Measurements from ENCODE around the gene MACROD1.
A peak's percentile ranks its signal among the peaks of the same experiment; 100 is the strongest.
"Not testable (repeated sequence)": the region's sequence is repeated elsewhere in the genome, so short reads cannot be mapped to it uniquely, and the experiment has no call there.

The MACROD1 gene

DNA sequence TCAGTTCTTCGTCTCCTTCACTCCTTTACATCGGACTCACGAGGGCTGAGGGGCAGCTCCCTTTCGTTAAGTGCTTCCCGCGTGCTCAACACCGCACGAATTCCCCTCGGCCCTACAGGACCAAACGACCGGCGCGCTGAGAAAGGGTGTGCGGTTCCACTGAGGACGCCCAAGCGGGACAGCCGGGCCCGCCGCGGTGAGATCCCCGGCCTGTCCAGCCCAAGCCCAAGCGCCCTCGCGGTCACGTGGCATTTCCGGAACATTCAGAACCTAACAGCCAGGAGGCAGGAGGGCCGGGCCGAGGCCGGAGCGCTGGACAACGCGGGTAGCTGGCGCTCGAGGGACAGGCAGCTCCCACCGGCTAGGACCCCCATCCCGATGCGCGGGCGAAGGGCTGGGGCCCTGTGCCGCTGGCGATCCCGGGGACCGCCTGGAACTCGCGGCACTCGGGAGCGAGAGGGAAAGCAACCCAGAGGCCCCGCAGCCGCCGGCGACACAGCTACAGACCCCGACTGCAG is 19.3 kb upstream of the MACROD1 start:
- peak; percentile 40 to 57 for DNase-seq

DNA sequence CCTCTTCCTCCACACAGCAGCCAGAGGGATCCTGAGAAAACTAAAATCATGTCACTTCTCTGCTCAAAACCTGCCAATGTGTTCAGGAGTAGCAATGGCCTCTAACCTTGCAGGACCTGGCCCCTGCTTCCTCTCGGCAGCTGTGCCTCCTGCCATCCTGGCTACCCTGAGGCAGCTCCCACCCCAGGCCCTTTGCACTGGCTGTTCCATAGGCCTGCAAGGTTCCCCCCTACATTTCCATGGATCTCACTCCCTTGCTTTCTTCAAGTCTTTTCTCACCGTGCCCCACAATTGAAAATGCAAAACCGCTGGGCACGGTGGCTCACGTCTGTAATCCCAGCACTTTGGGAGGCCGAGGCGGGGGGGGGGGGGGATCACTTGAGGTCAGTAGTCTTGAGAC is 18.0 kb upstream of the MACROD1 start:
- DNase-seq = no peak

DNA sequence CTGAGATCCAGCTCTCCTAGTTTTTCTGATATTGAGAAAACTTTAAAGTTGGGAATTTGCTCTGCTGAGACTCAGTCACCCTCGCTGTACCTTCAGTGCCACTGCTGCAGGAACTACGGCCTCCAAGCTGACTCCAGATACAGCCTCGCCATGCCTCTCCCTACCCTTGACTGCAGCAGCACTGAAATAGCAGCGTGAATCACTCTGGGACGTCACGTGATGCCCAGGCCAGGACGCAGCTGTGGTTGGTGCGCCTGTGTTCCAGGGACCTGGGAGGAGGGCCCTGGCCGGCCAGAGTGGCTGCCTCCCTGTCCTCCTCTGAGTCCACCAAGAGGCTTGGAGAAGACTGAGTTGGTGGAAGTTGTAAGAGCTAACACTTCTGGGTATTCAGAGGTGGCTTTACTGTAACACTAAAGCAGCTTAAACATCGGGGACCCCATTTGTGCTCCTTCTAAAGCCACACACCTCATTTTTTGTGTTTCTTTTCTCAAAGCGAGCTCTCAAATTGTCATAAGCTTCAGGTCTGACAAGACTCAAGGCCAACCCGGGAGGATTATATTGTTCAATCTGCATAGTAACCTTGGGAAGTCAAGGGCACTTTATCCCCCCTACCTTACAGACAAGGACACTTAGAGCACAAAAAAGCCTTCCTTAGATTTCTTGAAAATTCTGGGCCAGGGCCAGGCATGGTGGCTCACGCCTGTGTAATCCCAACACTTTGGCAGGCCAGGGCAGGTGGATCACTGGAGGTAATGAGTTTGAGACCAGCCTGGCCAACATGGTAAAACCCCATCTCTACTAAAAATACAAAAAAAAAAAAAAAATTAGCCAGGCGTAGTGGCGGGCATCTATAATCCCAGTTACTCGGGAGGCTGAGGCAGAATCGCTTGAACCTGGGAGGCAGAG is 15.8 kb upstream of the MACROD1 start:
- DNase-seq = peak; percentile 72 to 81

- no peak for DNase-seq
Measured at GRCh38 chr11:64180891-64181290, 15.0 kb upstream of the MACROD1 start.

DNA sequence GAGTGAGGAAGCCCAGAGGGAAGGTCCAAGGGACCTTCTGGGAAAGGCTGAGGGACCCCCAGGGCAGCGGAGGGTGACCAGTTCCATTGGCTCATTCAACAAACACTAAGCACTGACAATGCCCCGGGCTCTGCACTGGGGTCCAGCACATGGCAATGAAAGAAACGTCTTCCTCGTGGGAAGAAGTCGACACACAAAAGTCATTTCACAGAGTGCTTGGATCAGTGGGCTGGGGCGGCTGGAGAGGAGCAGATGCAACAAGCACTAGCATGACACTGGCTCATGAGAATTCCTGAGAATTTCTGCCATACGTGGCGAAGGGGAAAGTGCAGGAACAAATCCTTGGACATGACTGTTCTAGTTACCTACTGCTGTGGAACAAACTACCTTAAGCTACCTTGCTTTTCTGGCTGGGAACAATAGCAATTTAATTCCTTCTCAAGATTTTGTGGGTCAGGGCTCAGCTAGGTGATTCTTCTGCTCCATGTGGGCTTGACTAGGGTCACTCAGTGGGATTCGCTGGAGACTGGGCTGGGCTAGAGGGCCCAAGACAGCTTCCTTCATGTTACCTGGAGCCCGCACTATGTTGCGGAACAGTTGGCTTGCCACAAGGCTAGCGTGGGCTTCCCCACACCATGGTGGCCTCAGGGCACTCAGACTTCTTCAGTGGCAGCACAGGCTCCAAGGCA is 13.2 kb upstream of the MACROD1 start:
- DNase-seq = no peak

GRCh38 chr11:64178203-64178602 is 12.3 kb upstream of the MACROD1 start:
- no peak for DNase-seq

GRCh38 chr11:64176751-64177150 is 10.8 kb upstream of the MACROD1 start:
- no peak for DNase-seq

GRCh38 chr11:64173616-64174355 is 7.9 kb upstream of the MACROD1 start:
- no peak for DNase-seq

GRCh38 chr11:64170419-64170818 is 4.5 kb upstream of the MACROD1 start:
- DNase-seq = no peak

- DNase-seq = no peak
Measured at GRCh38 chr11:64165481-64165841, 452 bp downstream of the MACROD1 start.

- DNase-seq = peak in 1 of 2 experiments; percentile 10
Measured at GRCh38 chr11:64164392-64165312, 1.3 kb downstream of the MACROD1 start.

- no peak for DNase-seq
Measured at GRCh38 chr11:64163951-64164350, 2.0 kb downstream of the MACROD1 start.

- not testable (repeated sequence) for DNase-seq
Measured at GRCh38 chr11:64162769-64163168, 3.1 kb downstream of the MACROD1 start.

GRCh38 chr11:64161037-64161436 is 4.9 kb downstream of the MACROD1 start:
- DNase-seq = no peak

DNA sequence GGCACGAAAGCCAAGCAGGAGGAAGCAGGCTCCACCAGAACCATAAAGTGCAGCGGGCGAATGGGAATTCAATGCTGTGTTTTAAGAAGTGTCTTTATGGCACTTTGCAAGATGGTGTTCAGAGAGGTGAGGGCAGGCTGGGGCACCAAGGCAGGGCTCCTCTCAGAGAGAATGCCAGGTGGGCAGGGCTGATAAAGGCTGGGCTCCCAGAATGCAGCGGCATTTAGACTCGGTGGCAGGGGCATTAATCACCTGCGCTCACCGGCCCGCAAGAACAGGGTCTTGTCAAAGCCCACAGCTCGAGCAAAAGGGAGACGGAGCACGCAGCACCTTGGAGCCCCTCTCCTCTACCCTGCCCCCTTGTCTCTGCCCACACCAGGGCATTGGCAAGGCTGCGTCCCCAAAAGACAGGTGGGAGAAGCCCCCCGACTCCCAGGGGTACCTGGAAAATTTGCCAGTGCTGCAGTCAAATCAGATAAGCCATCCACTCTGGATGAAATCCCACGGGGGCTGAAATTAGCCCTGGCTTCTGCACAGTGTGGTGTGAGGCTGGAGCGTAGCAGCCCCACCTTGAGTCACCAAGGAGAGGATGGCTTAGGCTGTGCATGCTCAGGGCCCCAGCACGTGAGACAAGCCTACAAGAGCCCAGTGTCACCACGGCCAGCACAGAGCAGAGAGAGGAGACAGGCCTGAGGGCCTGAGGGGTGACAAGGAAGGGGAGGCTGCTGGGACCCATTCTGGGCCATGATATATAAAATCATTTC is 8.1 kb downstream of the MACROD1 start:
- DNase-seq = no peak

- DNase-seq = no peak
Measured at GRCh38 chr11:64156235-64157011, 9.5 kb downstream of the MACROD1 start.

DNA sequence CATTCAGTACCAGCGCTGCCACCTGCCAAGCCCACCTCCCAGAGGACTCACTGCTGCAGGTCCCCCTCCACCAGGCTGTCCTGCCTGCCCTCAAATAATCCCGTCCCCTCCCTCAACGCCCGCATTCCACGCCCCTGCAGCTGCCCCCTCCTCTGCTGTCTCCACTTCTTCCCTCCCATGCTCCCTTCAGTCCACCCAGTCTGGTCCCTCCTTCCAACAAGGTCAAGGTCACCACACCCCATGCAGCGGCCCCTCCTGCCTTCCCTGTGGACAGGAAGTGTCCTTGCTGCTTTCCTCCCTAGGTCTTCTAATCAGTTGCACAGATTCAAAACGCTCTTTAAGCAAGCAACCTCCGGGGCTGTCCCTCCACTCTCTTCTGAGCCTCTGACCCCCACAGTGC is 12.1 kb downstream of the MACROD1 start:
- DNase-seq = no peak

GRCh38 chr11:64152841-64153691 is 12.8 kb downstream of the MACROD1 start:
- DNase-seq = peak; percentile 34 to 41

GRCh38 chr11:64151337-64151736 is 14.6 kb downstream of the MACROD1 start:
- no peak for DNase-seq
